GM21576 (cell line): ENCODE measurements around the gene NR3C1.

ENCODE experiments used
- ATAC-seq: cut with Tn5 transposase; IDR thresholded peaks from one replicate; pipeline ENCODE4 v1.9.1; 2021; ENCODE audit warnings: mild to moderate bottlenecking, moderate library complexity; ENCODE audit not compliant: unreplicated experiment

Gene NR3C1

DNA sequence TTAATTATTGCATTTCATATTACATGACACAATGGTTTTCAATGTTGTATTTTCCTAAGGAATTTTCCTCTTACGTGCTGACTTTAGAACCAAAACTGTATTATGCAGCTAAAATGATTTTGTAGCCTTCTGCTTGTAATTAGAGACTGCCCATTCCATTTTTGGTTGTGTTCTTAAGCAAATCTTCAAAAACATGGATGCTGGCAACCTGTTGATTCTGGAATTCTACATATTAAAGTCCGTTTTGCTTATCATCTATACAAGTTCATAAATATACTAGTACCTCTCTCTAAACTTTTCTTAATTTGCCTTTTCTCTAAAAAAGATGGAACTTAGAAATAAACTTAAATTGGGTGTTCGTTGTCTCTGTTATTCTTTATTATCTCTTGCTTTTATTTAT is 88.3 kb downstream of the NR3C1 start:
- ATAC-seq = no peak

DNA sequence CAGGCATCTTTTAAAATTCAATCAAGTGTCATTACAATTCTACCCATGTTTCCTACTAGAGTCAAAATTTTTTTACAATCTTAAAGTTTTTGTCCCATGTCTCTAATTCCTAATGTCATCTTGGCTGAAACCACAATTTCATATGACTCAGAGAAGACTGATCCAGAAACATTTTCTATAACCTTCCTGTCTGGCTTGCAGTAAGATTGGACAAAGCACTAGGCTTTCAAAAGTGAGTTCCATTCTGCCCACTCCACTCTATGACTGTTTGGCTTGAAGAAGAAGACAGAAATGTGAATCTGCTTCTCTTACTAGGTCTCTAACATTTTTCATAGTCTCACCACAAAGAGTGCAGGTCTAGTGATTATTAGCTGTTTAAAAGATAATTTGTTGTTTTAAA is 88.8 kb downstream of the NR3C1 start:
- no peak for ATAC-seq

GRCh38 chr5:143314099-143314498 is 89.4 kb downstream of the NR3C1 start:
- ATAC-seq = no peak

DNA sequence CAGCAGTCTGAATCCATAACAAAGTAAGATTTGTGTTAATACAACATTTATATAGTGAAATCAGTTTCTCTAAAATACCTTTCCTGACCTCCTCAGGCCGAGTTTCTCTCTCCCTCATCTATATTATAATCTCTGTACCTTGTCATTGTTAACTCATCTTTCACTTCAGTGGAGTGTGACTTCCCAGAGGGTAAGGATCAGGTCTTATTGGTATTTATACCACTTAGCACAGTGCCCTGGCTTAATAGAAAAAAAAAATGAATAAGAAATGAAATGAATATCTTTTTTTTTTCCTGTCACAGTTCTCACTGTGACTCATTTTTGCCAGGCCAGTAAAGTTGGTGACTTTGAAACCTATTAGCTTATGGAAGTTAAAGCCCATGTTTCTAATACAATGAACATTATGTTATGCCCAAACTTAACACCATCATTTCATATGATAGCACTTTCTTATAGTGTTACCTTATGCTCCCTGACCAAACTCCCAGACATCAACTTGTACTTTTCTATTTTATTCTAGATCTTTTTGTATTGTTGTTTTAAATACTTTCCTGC is 90.1 kb downstream of the NR3C1 start:
- ATAC-seq = no peak

GRCh38 chr5:143312822-143313221 is 90.7 kb downstream of the NR3C1 start:
- ATAC-seq = no peak

GRCh38 chr5:143311955-143312354 is 91.5 kb downstream of the NR3C1 start:
- no peak for ATAC-seq

- ATAC-seq = no peak
These were observed 92.1 kb downstream of the NR3C1 start for GRCh38 chr5:143311428-143311827.

GRCh38 chr5:143309661-143310431 is 93.6 kb downstream of the NR3C1 start:
- no peak for ATAC-seq

DNA sequence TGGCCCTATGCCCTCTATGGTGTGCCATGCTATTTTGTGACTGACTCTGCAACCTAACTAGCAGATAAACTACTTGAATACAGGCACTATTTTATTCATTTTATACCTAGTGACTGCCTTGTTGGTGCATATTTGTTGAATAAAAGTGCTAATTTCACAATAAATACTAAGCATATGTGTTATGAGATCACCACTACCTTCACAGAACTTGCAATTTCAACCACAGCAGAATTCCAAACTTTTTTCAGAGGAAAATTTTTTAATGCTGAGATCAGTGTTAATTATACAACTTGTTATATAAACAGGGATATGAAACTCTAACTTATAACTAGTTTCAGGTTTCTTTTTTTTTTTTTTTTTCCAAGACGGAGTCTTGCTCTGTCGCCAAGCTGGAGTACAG is 94.8 kb downstream of the NR3C1 start:
- no peak for ATAC-seq

DNA sequence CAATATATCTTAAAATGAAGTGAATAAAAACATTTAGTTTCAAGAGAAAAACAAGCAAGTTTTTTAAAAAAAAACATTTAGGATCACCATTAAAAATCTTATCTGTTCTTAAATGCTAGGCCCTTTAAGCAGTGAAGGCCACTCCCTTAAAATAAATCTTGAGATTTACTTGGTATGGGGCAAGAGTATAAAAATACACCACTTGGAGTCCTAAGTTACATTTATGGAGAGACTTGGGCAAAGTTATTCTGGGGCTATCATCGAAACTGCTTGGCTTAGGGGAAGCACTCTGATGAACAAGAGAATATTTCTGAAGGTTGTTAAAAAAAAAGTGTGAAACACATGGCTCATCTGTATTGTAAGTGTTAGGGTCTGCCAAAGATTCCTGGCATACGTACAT is 97.4 kb downstream of the NR3C1 start:
- no peak for ATAC-seq

GRCh38 chr5:143304836-143305475 is 98.5 kb downstream of the NR3C1 start:
- no peak for ATAC-seq

GRCh38 chr5:143302341-143303045 is 101.0 kb downstream of the NR3C1 start:
- ATAC-seq = no peak

GRCh38 chr5:143297756-143298155 is 105.7 kb downstream of the NR3C1 start:
- ATAC-seq = no peak

DNA sequence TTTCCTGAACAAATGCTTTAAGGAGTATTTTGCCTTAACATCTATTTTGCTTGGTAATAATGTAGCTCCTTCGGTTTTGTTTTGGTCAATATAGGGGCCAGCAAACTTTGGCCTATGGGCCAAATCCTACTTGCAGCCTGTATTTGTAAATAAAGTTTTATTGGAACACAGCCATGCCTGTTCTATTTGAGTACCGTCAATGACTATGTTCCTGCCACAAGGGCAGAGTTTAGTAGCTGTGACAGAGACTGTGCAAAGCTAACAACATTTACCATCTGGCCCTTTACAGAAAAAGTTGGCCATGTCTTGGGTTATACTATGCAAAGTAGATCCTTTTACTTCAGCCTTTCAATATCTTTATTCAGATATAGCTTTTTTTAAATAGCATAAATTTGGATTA is 113.4 kb downstream of the NR3C1 start:
- no peak for ATAC-seq

GRCh38 chr5:143284521-143284920 is 119.0 kb downstream of the NR3C1 start:
- ATAC-seq = no peak

GRCh38 chr5:143284002-143284401 is 119.5 kb downstream of the NR3C1 start:
- no peak for ATAC-seq

DNA sequence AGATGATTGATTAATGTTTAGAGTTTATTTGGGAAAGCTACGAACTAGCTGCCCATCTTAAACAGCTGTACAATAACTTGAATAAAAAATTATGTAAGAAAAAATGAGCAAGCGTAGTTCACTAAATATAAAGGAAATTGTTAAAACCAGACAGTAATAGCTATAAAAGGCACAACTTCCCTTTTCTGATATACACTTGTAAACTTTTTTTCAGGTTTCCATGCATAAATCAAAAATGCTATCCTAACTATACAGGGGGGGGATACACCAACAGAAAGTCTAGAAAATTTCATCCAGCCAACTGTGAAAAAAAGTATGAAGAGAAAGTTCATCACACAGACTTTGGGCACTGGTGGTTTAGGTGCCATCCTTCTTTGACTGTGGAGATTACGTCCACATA is 122.3 kb downstream of the NR3C1 start:
- no peak for ATAC-seq

DNA sequence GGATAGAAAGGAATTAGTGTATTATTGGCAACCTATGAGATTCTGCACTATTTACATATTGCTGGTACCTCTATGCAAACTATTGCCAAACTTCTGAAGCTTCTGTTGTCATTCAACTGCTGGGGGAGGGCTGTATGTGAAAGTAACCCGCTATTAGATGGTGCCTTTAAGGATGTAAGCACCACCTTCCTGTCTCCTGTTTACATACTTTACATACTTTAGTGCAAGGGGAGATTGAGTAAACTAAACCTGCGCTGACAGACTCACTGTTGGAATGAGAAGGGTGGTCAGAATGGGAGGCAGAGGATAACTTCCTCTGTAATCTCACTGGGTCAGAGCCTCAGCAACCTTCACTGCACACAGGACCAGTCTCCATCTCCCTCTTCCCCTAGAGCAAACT is 123.8 kb downstream of the NR3C1 start:
- ATAC-seq = no peak

DNA sequence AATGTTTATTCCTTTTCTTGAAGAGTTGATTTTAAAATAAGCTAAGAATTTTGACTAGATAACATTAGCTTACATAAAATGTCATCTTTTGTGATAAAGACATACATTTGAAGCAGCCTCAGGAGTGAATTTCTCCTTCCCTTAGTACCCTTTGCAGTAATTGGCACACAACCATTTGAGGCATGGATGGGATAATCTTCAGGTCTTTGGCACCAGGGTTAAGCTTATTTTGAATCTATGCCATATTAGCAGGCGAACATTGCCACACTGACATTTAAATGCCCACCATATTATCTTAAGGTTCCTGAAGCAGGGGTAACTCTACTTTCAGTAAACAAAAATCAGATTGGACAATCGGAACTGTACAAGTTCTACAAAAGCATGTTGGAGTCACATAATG is 126.0 kb downstream of the NR3C1 start:
- no peak for ATAC-seq

GRCh38 chr5:143275512-143276363 is 127.7 kb downstream of the NR3C1 start:
- ATAC-seq = no peak

DNA sequence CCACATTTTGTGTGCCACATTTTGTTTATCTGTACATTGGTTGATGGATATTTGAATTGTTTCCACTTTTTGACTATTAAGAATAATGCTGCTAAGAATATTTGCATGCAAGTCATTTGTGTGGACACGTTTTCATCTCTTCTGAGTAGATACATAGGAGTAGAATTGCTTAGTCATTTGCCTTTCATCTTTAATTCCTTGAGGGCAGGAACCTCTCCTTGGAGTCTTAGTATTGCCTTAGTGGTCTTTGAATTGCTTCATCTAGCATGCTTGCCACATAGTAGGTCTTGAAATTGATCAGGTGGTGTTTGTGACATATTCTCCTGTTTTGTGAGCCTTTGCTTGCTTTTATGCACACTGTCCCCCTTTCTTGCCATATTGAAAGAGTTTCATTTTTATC is 128.5 kb downstream of the NR3C1 start:
- no peak for ATAC-seq
